MCF 10A (cell line): Measurements from ENCODE around the gene CALHM2. TPM values are rescaled to one million over a fixed set of nuclear protein-coding genes. Genes with fewer than 3 reads are reported as not detected.
A peak's percentile ranks its signal among the peaks of the same experiment; 100 is the strongest.

ENCODE experiments used
- BruUV-seq: library from RNA; stranded (reverse); fragments of 400-500 nt; replicated peaks from 2 replicates; lab custom pipeline; 2021; lab: Mats Ljungman, UMichigan
- CTCF ChIA-PET: fragments of 300-600 bp; sonication (Branson Sonifier 250); formaldehyde crosslinking; extraction: SDS; loops from one replicate; lab custom pipeline; 2021; ENCODE audit warnings: antibody characterized with exemption, inconsistent platforms; lab: Yijun Ruan, JAX
- POLR2A ChIA-PET: fragments of 300-600, 350-650 bp; sonication (Branson Sonifier 250); formaldehyde crosslinking; extraction: SDS; loops from one replicate; lab custom pipeline; 2020; ENCODE audit warnings: antibody characterized with exemption, inconsistent platforms; lab: Yijun Ruan, JAX
- DNase-seq: peaks from one replicate; pipeline ENCODE4 v3.0.0-alpha.2; 2018; ENCODE audit not compliant: unreplicated experiment
- H3K27ac Mint-ChIP-seq: one replicate; pipeline ENCODE4 v1.8.0; 2022; ENCODE audit warnings: mild to moderate bottlenecking, low read depth, mixed read lengths; ENCODE audit not compliant: unreplicated experiment
- H3K27me3 Mint-ChIP-seq: one replicate; pipeline ENCODE4 v1.8.0; 2022; ENCODE audit warnings: mixed read lengths; ENCODE audit not compliant: insufficient read depth, unreplicated experiment
- H3K36me3 Mint-ChIP-seq: one replicate; pipeline ENCODE4 v1.8.0; 2022; ENCODE audit warnings: mild to moderate bottlenecking, moderate library complexity, mixed read lengths; ENCODE audit not compliant: insufficient read depth, unreplicated experiment
- H3K4me1 Mint-ChIP-seq: one replicate; pipeline ENCODE4 v1.8.0; 2022; ENCODE audit warnings: mixed read lengths; ENCODE audit not compliant: insufficient read depth, unreplicated experiment
- H3K4me3 Mint-ChIP-seq: one replicate; pipeline ENCODE4 v1.8.0; 2022; ENCODE audit warnings: mild to moderate bottlenecking, moderate library complexity, mixed read lengths; ENCODE audit not compliant: unreplicated experiment
- H3K9me3 Mint-ChIP-seq: one replicate; pipeline ENCODE4 v1.8.0; 2022; ENCODE audit warnings: mixed read lengths; ENCODE audit not compliant: unreplicated experiment
- CTCF ChIP-seq: fragments of 200-600 bp; IDR thresholded peaks from one replicate; pipeline ENCODE4 v1.8.0; 2022; ENCODE audit warnings: antibody characterized with exemption, mild to moderate bottlenecking; ENCODE audit not compliant: unreplicated experiment
- intact Hi-C: fragments of 100-400 bp; cut with micrococcal nuclease; formaldehyde crosslinking; loops from 2 replicates; pipeline ENCODE4 v1.14.1; 2022
- total RNA-seq: library from RNA; stranded (reverse); gene quantifications from 2 replicates; pipeline ENCODE4 v1.2.3, GENCODE V29; 2022

CALHM2 gene
- total RNA-seq, 1 experiment from 2014 or later, result 4.2 TPM

- intact Hi-C loops, result no loop called here
- Mint-ChIP-seq H3K4me1 (peaks cover 25% of the 10 kb centered on the region), H3K36me3 (peaks cover 43% of the 10 kb centered on the region), H3K27me3 (no peaks in the 10 kb centered on the region), H3K9me3 (no peaks in the 10 kb centered on the region), H3K27ac (peak overlapping the region; percentile 61), H3K4me3 (peak overlapping the region; percentile 77)
- BruUV-seq, result no TSS peak
- DNase-seq, result no peak
- ChIA-PET POLR2A (no interaction called here), CTCF (interaction anchor here (1.8 kb wide), 1 partner anchor 36 kb away, joined by 5 read pairs; no protein-coding TSS in a partner anchor)
- TF ChIP-seq CTCF, result no peak
Measured at GRCh38 chr10:103450201-103450695, 1.9 kb downstream of the CALHM2 start.

- TF ChIP-seq CTCF, result no peak
- H3K36me3 Mint-ChIP-seq, result peaks cover 51% of the 10 kb centered on the region
- no peaks in the 10 kb centered on the region for H3K9me3 Mint-ChIP-seq
- DNase-seq, result no peak
- POLR2A ChIA-PET, result interaction anchor here (0.7 kb wide), 1 partner anchor 16 kb away, joined by 3 read pairs; no protein-coding TSS in a partner anchor
- H3K27me3 Mint-ChIP-seq, result no peaks in the 10 kb centered on the region
- peaks cover 25% of the 10 kb centered on the region for H3K4me1 Mint-ChIP-seq
- intact Hi-C loops, result loop anchor here (5.0 kb wide), 1 partner anchor 33 kb away; no protein-coding TSS in a partner anchor
- BruUV-seq, result no TSS peak
- H3K4me3 Mint-ChIP-seq, result no peak overlapping the region
- peak overlapping the region; percentile 5 for H3K27ac Mint-ChIP-seq
- CTCF ChIA-PET, result interaction anchor here (0.6 to 1.8 kb wide), 5 partner anchors 32 to 286 kb away, joined by 3 to 5 read pairs (median 3); no protein-coding TSS in a partner anchor
Measured at GRCh38 chr10:103449208-103450144, 2.7 kb downstream of the CALHM2 start.

- TF ChIP-seq CTCF, result no peak
- H3K4me1 Mint-ChIP-seq, result peaks cover 25% of the 10 kb centered on the region
- H3K27ac Mint-ChIP-seq, result peak overlapping the region; percentile 5
- no peaks in the 10 kb centered on the region for H3K27me3 Mint-ChIP-seq
- no peak overlapping the region for H3K4me3 Mint-ChIP-seq
- H3K9me3 Mint-ChIP-seq, result no peaks in the 10 kb centered on the region
- H3K36me3 Mint-ChIP-seq, result peaks cover 58% of the 10 kb centered on the region
- intact Hi-C loops, result loop anchor here (5.0 kb wide), 1 partner anchor 34 kb away; no protein-coding TSS in a partner anchor
- POLR2A ChIA-PET, result interaction anchor here (0.7 kb wide), 1 partner anchor 15 kb away, joined by 3 read pairs; no protein-coding TSS in a partner anchor
- peak; percentile 75 for DNase-seq
- BruUV-seq, result no TSS peak
- CTCF ChIA-PET, result interaction anchor here (0.6 to 0.9 kb wide), 2 partner anchors 94 to 286 kb away, joined by 3 read pairs; no protein-coding TSS in a partner anchor
Measured at GRCh38 chr10:103448746-103449145, 3.4 kb downstream of the CALHM2 start.

- no peak overlapping the region for H3K27ac Mint-ChIP-seq
- no TSS peak for BruUV-seq
- peaks cover 25% of the 10 kb centered on the region for H3K4me1 Mint-ChIP-seq
- H3K4me3 Mint-ChIP-seq, result no peak overlapping the region
- H3K36me3 Mint-ChIP-seq, result peaks cover 72% of the 10 kb centered on the region
- H3K27me3 Mint-ChIP-seq, result no peaks in the 10 kb centered on the region
- ChIA-PET CTCF (no interaction called here), POLR2A (interaction anchor here (2.2 kb wide), 1 partner anchor 12 kb away, joined by 5 read pairs; no protein-coding TSS in a partner anchor)
- intact Hi-C loops, result loop anchor here (5.0 kb wide), 1 partner anchor 35 kb away; no protein-coding TSS in a partner anchor
- no peak for TF ChIP-seq CTCF
- H3K9me3 Mint-ChIP-seq, result no peaks in the 10 kb centered on the region
- no peak for DNase-seq
Measured at GRCh38 chr10:103447187-103447586, 5.0 kb downstream of the CALHM2 start.
